Stimulated activated CD4-positive, alpha-beta T cell treated with anti-CD3 and anti-CD28 coated beads, Interleukin-12 subunit alpha, Interleukin-12 subunit beta, amount 100 ng/mL, for 4 hours (primary cell): ENCODE measurements around the gene LDLRAP1.

Experiments
- DNase-seq: peaks from one replicate; pipeline ENCODE4 v3.0.0-alpha.2; 2020

Gene LDLRAP1

GRCh38 chr1:25524568-25525360 lies 18.6 kb upstream of the LDLRAP1 start:
- DNase-seq: no peak

GRCh38 chr1:25525361-25525688 lies 18.1 kb upstream of the LDLRAP1 start:
- no peak for DNase-seq

GRCh38 chr1:25526753-25527152 lies 16.7 kb upstream of the LDLRAP1 start:
- no peak for DNase-seq

- no peak for DNase-seq
Measured at GRCh38 chr1:25527226-25527846, 16.1 kb upstream of the LDLRAP1 start.

GRCh38 chr1:25527946-25528595 lies 15.3 kb upstream of the LDLRAP1 start:
- DNase-seq: no peak

- no peak for DNase-seq
Measured at GRCh38 chr1:25528881-25529517, 14.4 kb upstream of the LDLRAP1 start.

- DNase-seq: no peak
Measured at GRCh38 chr1:25529518-25530185, 13.8 kb upstream of the LDLRAP1 start.

GRCh38 chr1:25530186-25531081 lies 13.0 kb upstream of the LDLRAP1 start:
- DNase-seq: no peak

GRCh38 chr1:25531082-25531461 lies 12.3 kb upstream of the LDLRAP1 start:
- no peak for DNase-seq

- no peak for DNase-seq
Measured at GRCh38 chr1:25532970-25533369, 10.4 kb upstream of the LDLRAP1 start.

- DNase-seq: no peak
Measured at GRCh38 chr1:25533775-25534409, 9.5 kb upstream of the LDLRAP1 start.

- no peak for DNase-seq
Measured at GRCh38 chr1:25534410-25534788, 9.0 kb upstream of the LDLRAP1 start.

GRCh38 chr1:25536124-25536523 lies 7.3 kb upstream of the LDLRAP1 start:
- DNase-seq: no peak

- DNase-seq: no peak
Measured at GRCh38 chr1:25537153-25537831, 6.1 kb upstream of the LDLRAP1 start.

- no peak for DNase-seq
Measured at GRCh38 chr1:25538191-25538767, 5.1 kb upstream of the LDLRAP1 start.

GRCh38 chr1:25540750-25541342 lies 2.6 kb upstream of the LDLRAP1 start:
- no peak for DNase-seq

GRCh38 chr1:25541425-25541824 lies 2.0 kb upstream of the LDLRAP1 start:
- no peak for DNase-seq

GRCh38 chr1:25541889-25542658 lies 1.3 kb upstream of the LDLRAP1 start:
- DNase-seq: no peak

GRCh38 chr1:25543005-25543424 lies 391 bp upstream of the LDLRAP1 start:
- no peak for DNase-seq
